Dedifferentiated amniotic fluid mesenchymal stem cell (primary cell): ENCODE data around the gene FBXO48.

Experiments
- DNase-seq: peaks from one replicate; pipeline ENCODE4 v3.0.0-alpha.2; 2016; ENCODE audit errors: extremely low spot score

The FBXO48 gene

DNA sequence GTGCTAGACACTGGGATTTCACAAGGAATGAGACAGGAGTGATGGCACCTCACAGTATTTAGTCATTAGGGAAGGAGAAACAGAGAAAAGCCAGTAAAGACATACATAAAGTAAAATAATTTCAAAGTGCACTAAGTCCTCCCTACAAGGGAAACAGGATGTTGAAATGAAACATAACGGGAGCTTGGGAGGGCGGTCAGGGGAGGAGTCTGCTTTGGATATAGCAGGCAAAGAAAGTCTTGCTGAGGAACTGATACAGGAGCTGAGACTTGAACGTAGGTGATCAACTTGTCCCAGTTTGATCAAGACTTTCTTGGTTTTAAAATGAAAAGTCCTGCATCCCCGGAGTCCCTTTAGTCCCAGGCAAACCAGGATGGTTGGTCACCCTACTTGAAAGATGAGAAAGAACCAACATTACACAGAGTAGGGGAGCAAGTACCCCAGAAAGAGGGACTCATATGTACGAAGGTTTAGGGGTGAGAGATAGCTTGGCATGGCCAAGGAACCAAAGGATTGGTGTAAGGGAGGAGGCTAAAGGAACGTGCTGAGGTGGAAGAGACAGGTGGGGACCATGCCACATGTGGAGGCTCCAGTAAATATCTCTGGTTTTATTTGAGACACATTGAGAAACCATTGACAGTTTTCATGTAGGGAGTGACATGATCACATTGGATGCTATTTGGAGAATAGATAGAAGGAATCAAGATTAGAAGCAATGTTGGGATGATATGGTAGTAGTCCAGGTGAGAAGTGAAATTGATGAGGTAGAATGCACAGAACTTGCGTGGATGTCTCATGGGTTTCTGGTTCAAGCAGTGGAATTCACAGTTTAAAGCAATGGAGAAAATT, 28.4 kb downstream of the FBXO48 start:
- DNase-seq = no peak

DNA sequence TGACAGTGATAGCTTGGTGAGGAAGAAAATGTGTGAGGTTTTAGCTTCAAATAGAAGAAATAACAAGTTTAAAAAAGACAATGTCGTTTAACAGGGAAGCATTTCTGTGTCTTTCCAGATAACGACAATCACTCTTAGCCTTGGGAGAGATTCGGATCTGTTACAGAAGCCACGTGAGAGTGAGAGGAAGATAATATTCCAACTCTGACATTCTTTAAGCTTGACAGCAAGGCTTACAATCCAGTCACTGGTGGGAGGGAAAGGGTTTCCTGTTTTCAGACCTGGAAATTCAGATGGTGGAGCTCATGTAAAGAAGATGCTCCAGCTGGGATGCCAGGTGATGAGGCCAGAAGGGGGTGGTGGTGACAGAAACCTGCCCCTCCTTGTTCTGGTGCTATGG, 30.8 kb downstream of the FBXO48 start:
- peak; percentile 20 for DNase-seq

DNA sequence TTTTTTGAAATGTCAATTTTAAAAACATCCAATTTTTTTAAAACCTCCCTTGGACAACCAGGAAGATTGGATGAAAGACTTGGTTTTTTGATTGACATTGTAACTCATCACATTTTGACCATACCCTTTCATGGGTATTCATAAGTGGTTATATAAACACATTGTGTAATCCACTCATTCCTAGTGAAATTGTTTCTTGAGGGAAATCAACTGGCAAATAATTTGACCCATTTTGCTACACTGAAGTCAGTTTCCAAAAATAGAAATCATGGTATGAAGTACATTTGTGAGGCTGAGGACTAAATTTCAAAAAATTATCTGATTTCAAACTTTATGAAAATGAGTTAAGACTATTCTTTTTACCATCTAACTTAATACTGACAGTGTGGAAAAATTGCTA, 31.5 kb downstream of the FBXO48 start:
- DNase-seq = peak; percentile 92

DNA sequence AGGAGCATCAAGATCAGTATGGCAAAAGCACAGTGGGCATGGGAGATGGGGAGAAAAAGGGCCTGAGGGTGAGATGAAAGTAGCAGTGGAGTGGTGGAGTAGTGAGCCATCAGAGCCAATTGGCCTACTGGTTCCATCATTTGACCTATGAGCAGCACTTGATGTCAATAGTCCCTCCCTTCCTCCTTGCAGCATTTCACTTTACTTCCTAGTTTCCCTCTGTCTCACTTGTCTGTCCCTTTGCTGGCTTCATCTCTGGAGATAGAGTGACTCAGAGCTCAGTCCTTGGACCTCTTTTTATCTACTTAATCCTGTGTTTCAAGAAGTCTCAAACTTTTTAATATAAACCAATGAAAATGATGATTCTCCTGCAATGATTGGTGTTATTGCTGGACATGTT, 32.1 kb downstream of the FBXO48 start:
- DNase-seq = no peak

DNA sequence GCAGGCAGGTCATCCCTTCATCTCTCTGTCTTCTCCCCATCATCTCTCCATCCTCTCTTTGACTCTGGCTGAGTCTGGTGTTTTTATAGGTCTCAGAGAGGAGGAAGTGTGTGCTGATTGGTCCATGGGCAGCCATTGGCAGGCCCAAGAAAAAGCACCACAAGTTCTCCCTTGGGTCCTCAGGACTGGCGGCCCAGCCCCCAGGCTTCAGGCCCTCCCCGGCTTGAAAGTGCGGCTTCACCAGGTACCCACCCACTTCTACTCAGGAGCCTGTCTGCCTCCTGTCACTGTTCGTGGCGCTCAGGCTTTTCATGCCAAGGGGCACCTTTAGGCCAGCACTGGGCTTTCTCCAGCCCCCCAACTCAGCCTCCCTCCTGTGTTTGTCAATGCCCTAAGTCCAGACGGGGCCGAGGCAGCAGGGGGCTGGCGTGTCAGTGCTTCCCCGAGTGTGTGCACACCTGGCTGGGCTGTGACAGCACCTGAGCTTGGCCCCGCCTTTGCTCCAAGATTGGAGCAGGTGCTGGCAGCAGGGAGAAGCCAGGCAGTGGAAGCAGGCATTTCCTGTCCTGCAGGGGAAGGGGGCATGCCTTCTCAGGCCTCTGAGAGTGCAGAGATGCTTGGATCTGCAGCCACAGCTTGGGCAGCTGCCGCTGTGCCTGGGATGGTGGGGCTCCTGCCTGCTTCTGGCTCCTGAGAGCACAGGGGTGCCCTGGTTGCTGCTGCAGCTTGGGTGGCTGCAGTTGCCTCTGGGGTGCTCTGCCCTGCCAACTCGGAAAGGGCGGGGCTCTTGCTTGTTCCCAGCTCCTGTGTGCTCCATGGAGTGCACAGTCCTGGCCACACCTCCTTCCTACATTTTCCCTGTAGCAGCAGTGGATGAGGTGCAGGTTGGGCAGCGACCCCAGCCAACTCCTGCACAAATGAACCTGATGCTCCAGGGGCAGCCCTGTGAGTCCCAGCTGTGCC, 34.1 kb downstream of the FBXO48 start:
- DNase-seq = no peak

DNA sequence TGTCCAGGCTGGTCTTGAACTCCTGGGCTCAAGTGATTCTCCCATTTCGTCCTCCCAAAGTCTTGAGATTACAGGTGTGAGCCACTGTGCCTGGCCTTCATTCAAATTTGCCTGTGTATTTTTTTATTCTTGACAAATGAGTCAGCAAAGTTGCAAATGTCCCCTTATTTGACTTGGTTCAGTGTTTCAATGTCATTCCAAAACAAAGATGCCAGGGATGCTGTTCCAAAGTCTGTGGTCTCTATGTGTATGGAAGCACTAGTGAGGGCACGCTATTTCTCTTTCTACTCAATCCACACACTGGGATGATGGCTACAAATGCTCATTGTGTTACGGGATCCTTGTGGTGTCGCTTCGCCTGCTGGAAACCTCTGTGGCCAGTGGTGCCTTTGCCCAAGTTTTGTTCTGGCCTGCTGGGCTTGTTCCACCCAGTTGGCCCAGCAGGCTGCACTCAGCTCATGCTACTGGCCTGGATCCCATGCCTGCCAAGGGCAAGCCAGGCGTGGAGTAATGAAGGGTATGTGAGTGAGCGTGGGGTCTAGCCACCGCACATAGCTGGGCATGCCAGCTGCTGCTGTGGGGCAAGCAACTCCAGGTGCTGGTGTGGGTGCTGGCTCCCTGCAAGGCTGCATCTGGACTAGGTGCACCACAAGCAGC, 35.6 kb downstream of the FBXO48 start:
- DNase-seq = no peak

DNA sequence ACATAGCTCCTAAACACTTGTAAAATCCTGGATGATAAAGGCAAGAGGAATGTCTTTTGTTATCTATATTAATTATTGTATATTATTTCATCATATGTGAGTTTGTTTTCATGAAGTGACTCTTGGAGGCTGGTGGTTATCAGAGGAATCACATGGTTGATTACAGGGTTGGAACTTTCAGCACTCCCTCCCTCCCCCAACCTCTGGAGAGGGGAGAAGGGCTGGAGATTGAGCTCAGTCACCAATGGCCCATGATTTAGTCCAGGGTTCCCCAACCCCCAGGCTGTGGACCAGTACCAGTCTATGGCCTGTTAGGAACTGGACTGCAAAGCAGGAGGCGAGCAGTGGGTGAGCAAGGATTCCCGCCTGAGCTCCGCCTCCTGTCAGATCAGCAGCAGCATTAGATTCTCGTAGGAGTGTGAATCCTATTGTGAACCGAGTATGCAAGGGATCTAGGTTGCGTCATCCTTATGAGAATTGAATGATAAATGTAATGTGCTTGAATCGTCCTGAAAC, 37.7 kb downstream of the FBXO48 start:
- no peak for DNase-seq

DNA sequence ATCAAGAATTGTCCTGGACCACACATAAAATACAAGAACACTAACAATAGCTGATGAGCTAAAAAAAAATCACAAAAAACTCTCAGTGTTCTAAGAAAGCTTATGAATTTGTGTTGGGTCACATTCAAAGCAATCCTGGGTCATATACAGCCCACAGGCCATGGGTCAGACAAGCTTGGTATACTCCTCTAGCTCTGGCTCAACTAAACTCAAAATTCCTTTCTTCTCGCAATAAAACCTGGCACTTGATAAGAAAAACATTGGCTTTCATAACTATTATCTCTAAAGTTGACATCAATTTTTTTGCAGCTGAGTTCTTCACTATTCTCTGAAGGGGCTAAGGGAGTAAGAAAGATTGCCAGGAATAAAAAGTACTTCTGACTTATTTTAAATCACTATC, 38.3 kb downstream of the FBXO48 start:
- DNase-seq = no peak

DNA sequence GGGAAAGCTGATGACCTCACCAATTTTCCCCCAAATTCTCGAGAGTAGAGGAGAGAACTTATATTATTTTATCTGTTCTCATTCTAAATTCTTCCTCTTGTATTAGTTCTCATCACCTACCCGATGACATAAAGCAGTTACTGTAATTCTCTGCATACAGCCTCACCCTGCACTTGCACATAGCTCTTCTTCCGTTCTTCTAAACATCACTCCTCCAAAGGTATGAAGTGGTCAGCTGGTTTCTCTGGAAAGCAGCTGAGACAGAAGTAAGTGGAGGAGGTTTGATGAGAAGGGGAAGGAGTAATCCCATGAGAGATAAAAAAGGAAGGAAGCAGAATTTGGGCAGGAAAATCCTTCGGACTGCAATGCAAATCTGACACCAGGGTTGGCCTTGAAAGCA, 39.0 kb downstream of the FBXO48 start:
- DNase-seq = no peak

DNA sequence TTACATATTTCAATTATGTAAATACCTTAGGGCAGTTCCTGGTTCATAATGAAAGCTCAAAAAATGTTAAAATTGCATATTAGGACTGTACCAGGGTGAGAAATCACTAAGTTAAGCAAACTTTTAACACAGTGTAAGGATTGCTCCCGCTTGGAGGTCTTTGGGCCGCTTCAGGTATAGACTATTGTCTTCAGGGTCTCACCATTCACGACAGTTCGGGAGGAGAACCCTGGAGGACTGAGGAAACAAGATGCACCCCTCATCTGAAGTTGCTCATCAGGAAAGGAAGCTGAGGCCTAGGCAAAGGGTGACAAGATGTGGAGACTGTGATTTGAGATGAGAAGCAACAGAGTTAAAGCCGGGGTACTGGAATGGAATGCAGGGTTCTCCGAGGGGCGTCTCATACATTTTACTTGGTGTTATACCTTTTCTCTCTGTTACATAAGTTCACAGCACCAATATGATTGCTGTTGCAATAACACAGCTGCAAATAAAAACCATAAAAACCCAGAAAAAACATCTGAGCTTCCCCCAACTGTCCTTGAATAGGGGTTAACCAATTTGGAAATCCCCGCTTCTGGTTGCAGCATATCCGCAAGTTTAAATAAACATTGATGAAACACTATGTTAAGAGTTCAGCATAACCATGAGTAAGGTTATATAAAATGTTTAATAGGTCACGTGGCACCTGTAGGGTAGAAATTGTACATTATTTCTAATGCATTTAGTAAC, 40.1 kb downstream of the FBXO48 start:
- no peak for DNase-seq

DNA sequence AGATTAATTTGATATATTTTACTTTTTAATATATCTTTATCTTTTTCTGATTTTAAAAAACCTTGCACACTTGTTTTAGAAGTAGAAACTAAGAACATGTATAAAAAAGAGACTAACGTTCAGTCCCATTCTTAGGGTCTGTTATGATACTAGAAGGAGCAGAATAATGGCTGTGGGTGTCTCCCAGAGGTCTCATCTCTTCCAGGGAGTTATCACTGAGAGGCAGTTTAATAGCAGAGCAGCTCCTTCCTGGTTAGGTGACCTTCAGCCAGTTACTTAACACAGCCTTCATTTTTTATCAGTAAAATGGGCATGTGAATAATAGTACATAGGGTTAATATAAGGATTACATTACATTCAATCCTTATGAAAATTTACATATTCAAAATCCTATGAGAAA, 40.6 kb downstream of the FBXO48 start:
- DNase-seq = no peak

DNA sequence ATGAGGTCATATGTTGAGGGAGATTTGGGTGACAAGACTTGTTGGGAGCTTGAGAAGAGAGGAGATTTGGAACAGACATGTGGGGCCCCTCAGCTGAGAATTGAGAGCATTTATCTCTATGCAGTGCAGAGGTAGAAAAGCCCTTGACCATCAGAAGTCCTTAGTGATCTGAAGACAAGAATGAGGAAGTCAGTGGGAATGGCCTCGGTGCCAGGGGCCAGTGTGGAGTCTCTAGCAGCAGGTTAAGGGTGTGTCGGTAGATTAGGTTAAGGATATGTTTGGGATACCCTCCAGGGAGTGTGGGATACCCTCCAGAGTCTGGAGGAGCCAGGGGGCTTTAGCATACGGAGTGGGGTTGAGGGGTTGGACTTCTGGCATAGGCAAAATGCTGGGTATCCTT, 41.6 kb downstream of the FBXO48 start:
- DNase-seq = no peak

DNA sequence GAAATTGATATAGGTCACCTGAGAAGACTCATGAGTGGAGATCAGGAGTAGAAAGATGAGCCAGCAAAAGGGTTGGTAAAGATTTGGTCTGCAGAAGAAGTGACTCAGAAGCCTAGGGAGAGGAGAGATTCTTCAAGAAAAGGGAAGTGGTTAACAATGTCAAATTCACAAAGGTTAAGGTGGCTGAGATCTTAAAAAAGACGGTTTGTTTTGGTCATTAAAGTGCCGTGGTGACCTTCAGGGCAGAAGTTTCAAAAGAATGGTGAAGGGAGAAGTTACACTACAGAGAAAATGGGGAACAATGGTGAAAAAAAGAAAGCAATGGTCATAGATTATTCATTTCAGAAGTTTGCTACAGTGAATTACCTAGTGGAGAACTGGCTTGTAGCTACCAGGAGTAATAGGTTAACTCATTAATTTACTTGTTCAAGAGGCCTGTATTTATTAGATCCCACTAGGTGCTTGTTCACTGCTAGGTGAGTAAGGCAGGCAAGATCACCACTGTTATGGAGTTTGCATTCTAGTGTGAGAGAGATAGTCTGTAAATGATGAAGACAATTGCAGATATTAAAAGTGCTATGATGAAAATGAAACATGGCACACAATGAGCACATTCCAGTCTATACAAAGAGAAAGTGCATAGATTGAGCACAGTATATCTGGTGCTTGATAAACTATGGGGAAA, 43.0 kb downstream of the FBXO48 start:
- DNase-seq = no peak

DNA sequence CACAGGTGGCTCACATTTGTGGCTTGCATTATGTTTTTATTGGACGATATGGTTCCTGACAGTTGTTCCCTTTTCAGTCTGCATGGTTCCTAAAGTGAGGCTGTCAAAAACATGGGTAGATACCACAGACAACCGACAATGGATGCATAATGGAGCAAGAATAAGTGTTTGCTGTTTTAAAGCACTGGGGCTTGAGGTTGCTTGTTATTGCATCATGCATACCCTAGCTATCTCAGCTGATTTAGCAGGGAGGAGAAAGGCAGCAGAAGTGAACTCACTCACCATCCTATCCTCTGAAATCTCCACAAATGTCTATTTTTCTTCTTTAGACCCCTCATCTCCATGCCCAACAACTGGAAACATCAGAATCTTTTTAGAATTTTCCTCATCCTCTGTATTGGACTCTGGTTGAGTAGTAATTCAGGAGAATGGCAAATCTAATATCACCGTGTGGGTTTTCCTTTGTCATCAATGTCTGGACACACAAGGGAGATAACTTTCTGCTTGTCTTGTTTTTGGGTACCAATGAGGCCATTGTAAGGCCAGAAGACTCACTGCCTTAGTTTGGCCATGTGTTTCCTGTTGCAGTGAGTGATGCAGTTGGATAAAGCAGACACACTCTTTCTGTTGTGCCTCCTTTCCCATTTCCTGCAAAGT, 46.7 kb downstream of the FBXO48 start:
- DNase-seq = peak; percentile 60

DNA sequence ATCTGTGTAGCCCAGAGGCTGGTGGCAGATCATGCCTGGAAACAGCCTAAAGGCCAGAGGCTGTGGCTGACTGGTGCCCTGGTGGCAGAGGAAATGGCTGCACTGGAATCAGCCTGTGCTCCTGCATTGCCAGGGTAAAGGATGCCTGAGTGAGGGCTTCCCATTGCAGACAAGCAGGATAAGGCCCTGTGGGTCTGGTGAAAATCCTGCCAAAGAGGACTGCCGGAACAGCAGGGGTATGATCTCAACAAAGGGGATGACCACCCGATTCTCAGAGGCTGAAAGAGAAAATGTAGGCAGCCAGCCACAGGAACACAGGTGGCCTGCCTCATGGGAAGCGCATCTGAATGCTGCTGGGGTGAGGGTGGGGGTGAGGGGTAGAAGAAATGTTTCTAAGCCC, 48.2 kb downstream of the FBXO48 start:
- no peak for DNase-seq

DNA sequence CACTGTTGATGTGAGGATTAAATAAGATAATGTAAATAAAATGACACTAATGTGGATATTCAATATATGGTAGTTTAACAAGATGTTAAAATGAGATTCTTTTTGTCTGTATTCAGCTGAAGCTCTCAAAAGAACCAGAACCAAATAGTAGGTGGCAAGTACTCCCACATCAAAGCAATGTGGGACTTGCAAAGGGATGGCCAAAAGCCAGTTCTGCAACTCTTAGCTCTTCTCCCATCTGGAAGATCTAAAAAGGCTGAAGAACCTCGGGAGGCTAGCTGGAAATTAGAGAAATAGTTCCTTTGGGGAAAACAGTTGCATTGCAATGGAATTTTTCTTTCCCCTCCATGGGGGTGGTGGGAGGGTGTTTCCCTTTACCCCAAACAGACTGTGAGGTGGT, 48.7 kb downstream of the FBXO48 start:
- no peak for DNase-seq

DNA sequence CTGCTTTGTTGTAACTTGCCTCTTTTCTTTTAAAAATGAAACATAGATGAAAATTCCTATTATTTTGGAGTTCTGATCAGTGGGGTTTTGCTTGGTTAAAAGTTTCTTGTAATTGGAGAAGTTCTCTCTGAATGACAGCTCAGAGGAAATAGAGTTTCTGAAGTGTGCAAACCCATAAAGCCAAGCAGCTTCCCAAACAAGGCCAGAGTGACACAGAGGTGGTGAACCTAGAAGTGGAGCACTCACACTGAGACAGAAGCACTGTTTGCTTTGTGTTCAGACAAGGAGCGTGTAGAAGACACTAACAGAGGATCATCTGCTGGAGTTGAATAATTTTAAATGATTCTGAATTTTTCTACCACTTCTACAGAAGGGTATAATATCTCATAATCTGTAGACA, 49.2 kb downstream of the FBXO48 start:
- DNase-seq = no peak

DNA sequence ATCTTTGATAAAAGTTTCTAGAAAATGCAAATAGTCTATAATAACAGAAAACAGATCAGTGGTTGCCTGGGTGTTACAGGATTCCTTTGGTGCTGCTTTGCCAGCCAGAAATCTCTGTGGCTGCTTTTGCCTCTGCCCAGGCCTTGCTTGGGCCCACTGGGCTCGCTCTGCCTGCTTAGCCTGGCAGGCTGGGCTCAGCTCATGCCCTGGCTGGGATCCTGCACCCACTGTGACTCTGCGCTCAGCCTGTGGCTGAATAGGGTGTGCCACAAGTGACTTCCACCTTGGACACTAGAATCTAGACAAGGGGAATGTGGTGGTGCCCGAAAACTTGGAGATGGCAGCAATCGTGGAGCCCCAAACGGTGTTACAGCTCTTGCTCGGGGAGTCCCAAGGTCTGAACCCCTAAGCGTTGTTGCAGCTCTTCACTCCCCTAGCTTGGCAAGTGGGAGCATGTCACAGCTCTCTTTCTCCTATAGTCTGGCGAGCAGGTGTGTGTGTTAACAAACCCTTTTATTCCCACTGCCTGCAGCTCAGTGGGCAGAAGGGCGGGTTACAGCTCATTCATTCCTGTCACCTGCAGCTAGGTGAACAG, 50.9 kb downstream of the FBXO48 start:
- DNase-seq = no peak

DNA sequence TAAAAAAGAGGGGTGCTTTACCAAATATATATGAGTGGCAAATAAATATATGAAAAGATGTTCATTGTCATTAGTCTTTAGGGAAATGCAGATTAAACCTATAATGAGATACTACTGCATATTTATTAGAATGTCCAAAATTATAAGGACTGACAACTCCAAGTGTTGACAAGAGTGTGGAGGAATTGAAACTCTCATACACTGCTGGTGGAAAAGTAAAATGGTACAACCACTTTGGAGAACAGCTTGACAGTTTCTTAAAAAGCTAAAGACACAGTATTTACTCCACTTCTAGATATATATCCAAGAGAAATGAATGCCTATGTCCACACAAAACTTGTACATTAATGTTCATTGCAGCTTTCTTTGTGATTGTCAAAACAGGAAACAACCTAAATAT, 51.6 kb downstream of the FBXO48 start:
- no peak for DNase-seq

DNA sequence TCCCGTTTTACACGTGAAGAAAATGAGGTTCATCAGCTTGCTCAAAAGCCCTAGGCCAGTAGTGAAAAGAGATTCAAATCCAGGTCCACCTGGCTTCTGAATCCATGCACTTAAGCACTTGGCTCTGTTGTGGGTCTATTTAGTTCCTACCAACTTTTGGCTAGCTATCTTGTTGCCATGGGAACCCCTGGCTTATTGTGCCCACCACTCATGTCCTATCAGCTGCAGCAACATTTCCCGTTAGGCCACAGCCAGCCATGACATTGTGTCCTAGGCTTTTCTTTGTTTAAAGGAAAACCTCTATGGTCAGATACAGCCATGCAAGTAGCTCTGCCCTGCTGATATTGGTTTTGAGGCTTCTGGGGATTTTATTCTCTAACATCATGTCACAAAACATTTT, 52.2 kb downstream of the FBXO48 start:
- no peak for DNase-seq
